ENCODE data around the gene FBXO9.

Gene FBXO9

GRCh38 chr6:53041356-53041755 lies 23.8 kb upstream of the FBXO9 start:
- no peaks in the 10 kb centered on the region for H3K9me3 ChIP-seq (ENCODE audit: insufficient read depth, low read length)
- no peaks in the 10 kb centered on the region for H3K27me3 ChIP-seq (ENCODE audit: low read length)
- peaks cover 3% of the 10 kb centered on the region; the same call in 1 of the 2 replicates for H4K20me1 ChIP-seq (ENCODE audit: low read depth, low read length)
- no peaks in the 10 kb centered on the region for H3K9me2 ChIP-seq (replicated peaks; ENCODE audit: insufficient read depth, low read length)
- H3K4me3 ChIP-seq (ENCODE audit: insufficient read depth, low read length, poor library complexity, severe bottlenecking) = no peak overlapping the region
- H3K27ac ChIP-seq (ENCODE audit: low read depth, low read length) = no peak overlapping the region
- H3K4me2 ChIP-seq (ENCODE audit: low read depth, low read length, poor library complexity, severe bottlenecking) = no peak overlapping the region
- no peak overlapping the region for H3K9ac ChIP-seq (ENCODE audit: low read length)
- no peaks in the 10 kb centered on the region for H3F3A ChIP-seq (ENCODE audit: insufficient read depth)
- no peaks in the 10 kb centered on the region for H3K79me2 ChIP-seq (ENCODE audit: insufficient read depth, low read length)
- no peak overlapping the region for H2AFZ ChIP-seq (ENCODE audit: low read depth, low read length, severe bottlenecking)
- TF ChIP-seq EZH2phosphoT487 (conservative IDR thresholded peaks at IDR 0.05; ENCODE audit: low read length) (no peak), CTCF (IDR thresholded peaks at IDR 0.05; ENCODE audit: insufficient read depth, low read length, poor library complexity, severe bottlenecking) (no peak)
- H3K36me3 ChIP-seq (ENCODE audit: low read length) = no peaks in the 10 kb centered on the region

GRCh38 chr6:53042112-53042511 lies 23.1 kb upstream of the FBXO9 start:
- H3K9ac ChIP-seq (ENCODE audit: low read length) = no peak overlapping the region
- H4K20me1 ChIP-seq (ENCODE audit: low read depth, low read length) = peaks cover 3% of the 10 kb centered on the region; the same call in 1 of the 2 replicates
- TF ChIP-seq CTCF (IDR thresholded peaks at IDR 0.05; ENCODE audit: insufficient read depth, low read length, poor library complexity, severe bottlenecking) (no peak), EZH2phosphoT487 (conservative IDR thresholded peaks at IDR 0.05; ENCODE audit: low read length) (no peak)
- H3K27ac ChIP-seq (ENCODE audit: low read depth, low read length) = no peak overlapping the region
- H2AFZ ChIP-seq (ENCODE audit: low read depth, low read length, severe bottlenecking) = no peak overlapping the region
- no peak overlapping the region for H3K4me2 ChIP-seq (ENCODE audit: low read depth, low read length, poor library complexity, severe bottlenecking)
- no peaks in the 10 kb centered on the region for H3F3A ChIP-seq (ENCODE audit: insufficient read depth)
- no peaks in the 10 kb centered on the region for H3K36me3 ChIP-seq (ENCODE audit: low read length)
- no peaks in the 10 kb centered on the region for H3K9me2 ChIP-seq (replicated peaks; ENCODE audit: insufficient read depth, low read length)
- no peaks in the 10 kb centered on the region for H3K79me2 ChIP-seq (ENCODE audit: insufficient read depth, low read length)
- no peaks in the 10 kb centered on the region for H3K9me3 ChIP-seq (ENCODE audit: insufficient read depth, low read length)
- H3K4me3 ChIP-seq (ENCODE audit: insufficient read depth, low read length, poor library complexity, severe bottlenecking) = no peak overlapping the region
- no peaks in the 10 kb centered on the region for H3K27me3 ChIP-seq (ENCODE audit: low read length)

GRCh38 chr6:53043581-53043980 lies 21.6 kb upstream of the FBXO9 start:
- Histone ChIP-seq H3K4me2 (ENCODE audit: low read depth, low read length, poor library complexity, severe bottlenecking) (no peak overlapping the region), H3K9ac (ENCODE audit: low read length) (no peak overlapping the region)

More at GRCh38 chr6:53043581-53043980, 21.6 kb upstream of the FBXO9 start:
- no peaks in the 10 kb centered on the region for H3K9me2 ChIP-seq (replicated peaks; ENCODE audit: insufficient read depth, low read length)
- no peaks in the 10 kb centered on the region for H3K27me3 ChIP-seq (ENCODE audit: low read length)
- H3K27ac ChIP-seq (ENCODE audit: low read depth, low read length) = no peak overlapping the region
- TF ChIP-seq CTCF (IDR thresholded peaks at IDR 0.05; ENCODE audit: insufficient read depth, low read length, poor library complexity, severe bottlenecking) = no peak
- no peaks in the 10 kb centered on the region for H3K36me3 ChIP-seq (ENCODE audit: low read length)
- no peaks in the 10 kb centered on the region for H3K9me3 ChIP-seq (ENCODE audit: insufficient read depth, low read length)
- no peak overlapping the region for H3K4me3 ChIP-seq (ENCODE audit: insufficient read depth, low read length, poor library complexity, severe bottlenecking)
- no peaks in the 10 kb centered on the region for H3K79me2 ChIP-seq (ENCODE audit: insufficient read depth, low read length)
- no peaks in the 10 kb centered on the region for H3F3A ChIP-seq (ENCODE audit: insufficient read depth)
- H2AFZ ChIP-seq (ENCODE audit: low read depth, low read length, severe bottlenecking) = no peak overlapping the region
- H4K20me1 ChIP-seq (ENCODE audit: low read depth, low read length) = peaks cover 3% of the 10 kb centered on the region; the same call in 1 of the 2 replicates
